ENCODE results near the gene NIPBL.
"Not testable (repeated sequence)": the region's sequence is repeated elsewhere in the genome, so short reads cannot be mapped to it uniquely, and the experiment has no call there.

Gene NIPBL

DNA sequence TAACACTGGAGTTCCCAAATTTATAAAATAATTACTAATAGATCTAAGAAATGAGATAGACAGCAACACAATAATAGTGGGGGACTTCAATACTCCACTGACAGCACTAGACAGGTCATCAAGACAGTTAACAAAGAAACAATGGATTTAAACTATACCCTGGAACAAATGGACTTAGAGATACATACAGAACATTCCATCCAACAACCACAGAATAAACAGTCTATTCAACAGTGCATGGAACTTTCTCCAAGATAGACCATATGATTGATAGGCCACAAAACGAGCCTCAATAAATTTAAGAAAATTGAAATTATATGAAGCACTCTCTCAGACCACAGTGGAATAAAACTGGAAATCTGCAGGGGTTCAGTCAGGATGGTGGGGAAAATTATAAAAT lies 209.5 kb downstream of the NIPBL start:
- not testable (repeated sequence) for DNase-seq (ENCODE audit: low spot score); FAIRE-seq

DNA sequence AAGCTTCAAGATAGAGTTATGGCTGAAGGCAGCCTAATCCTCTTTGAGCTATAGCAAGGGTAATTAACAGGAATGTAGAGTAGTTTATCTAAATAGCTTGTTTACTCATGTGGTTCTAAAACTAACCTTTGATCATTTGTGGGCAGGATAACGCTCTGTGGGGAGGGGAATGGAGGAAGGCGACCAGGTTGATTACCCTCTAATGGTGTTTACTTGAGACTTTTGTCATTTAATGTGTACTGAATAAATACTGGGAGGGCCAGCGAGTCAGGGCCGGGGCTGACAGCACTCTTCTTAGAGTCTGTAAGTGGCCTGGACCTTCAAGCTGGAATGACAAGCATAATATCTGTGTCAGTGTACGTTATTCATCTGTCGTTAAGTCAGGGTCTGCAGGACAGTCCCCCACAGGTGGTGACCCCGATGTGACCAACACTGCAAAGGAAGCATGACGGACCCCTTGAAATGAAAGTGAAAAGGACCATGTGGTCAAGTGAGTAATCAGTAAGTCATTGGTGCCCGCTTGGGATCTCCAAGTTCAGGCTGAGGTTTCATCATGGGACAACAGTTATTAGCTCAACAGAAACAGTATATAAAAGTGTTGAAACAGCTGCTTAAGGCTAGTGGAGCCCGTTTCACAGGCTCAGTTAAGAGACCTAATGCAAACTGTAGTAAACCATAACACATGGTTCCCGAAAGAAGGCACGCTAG lies 210.1 kb downstream of the NIPBL start:
- FAIRE-seq (peak; percentile 26), DNase-seq (ENCODE audit: low spot score) (peak; percentile 81)

DNA sequence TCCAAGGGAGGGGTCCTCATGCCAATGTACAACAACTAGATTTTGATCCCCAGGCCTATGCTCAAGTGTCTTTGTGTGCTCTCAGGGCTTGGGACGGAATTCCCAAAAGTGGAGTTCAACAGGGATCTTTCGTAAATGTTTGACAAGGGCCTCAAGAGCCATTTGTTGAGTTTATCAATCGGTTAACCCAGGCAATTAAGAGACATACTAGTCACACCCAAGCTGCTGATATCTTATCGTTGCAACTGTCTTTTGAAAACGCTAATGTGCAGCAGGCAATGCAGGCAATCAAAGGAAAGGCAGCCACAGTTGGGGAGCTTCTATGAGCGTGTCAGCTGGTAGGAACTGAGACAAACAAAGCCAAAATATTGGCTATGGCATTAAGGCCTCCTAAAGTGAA lies 211.4 kb downstream of the NIPBL start:
- no peak for DNase-seq (ENCODE audit: low spot score)
- FAIRE-seq, result no peak

DNA sequence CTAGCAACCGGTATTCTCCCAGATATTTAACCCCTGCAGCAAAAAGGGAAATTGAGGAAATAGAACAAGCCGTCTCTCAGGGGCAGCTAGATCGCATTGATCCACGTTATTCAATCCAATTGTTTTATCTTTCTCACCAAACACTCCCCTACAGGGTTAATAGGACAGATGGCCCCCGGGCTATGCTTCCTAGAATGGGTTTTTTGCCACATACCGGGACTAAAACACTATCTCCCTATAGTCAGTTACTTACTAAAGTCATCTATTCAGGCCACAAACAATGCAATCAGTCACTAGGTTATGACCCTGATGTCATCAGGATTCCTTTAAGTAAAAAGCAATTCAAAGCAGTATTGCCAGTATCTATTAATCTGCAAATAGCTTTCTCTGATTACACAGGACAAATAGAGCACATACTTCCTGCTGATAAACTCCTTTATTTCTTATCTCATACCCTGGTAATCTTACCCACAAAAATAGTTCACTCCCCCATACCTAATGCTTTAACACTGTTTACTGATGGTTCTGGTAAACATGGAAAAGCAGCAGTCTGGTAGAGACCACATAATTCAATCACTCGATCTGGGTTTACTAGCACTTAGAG lies 213.7 kb downstream of the NIPBL start:
- DNase-seq (ENCODE audit: low spot score), result no peak
- no peak for FAIRE-seq

DNA sequence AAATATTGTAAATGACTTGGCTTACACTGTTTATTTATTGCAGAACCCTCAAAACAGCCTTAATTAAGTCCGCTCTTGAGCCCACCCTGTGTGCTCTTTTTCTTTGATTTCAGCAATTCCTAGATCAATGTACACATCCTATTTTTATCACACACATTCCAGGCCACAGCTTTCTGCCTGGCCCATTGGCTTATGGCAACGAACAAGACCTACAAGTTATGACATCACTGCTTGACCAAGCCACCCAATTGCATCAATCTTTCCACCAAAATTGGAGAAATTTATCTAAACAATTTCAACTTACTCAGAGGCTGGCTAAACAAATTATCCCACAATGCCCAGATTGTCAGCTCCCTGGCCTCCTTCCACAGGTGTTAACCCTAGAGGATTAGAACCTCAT lies 214.2 kb downstream of the NIPBL start:
- DNase-seq (ENCODE audit: low spot score), result no peak
- no peak for FAIRE-seq

DNA sequence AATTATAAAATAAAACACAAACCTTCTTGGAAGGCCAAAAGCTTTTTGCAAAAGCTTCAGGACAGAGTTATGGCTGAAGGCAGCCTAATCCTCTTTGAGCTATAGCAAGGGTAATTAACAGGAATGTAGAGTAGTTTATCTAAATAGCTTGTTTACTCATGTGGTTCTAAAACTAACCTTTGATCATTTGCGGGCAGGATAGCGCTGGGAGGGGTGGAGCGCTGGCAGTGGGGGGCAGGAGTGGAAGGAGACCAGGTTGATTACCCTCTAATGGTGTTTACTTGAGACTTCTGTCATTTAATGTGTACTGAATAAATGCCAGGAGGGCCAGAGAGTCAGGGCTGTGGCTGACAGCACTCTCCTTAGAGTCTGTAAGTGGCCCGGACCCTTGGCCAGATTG lies 217.2 kb downstream of the NIPBL start:
- not testable (repeated sequence) for DNase-seq (ENCODE audit: low spot score); FAIRE-seq

DNA sequence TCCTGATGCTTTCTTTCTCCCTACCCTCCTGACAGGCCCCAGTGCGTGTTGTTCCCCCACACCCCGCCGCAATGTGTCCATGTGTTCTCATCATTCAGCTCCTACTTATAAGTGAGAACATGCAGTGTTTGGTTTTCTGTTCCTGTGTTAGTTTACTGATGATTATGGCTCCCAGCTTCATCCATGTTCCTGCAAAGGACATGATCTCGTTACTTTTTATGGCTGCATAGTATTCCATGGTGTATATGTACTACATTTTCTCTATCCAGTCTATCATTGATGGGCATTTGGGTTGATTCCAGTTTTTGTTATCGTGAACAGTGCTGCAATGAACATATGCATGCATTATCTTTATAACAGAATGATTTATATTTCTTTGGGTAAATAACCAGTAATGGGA lies 222.7 kb downstream of the NIPBL start:
- DNase-seq (ENCODE audit: low spot score); FAIRE-seq: not testable (repeated sequence)

DNA sequence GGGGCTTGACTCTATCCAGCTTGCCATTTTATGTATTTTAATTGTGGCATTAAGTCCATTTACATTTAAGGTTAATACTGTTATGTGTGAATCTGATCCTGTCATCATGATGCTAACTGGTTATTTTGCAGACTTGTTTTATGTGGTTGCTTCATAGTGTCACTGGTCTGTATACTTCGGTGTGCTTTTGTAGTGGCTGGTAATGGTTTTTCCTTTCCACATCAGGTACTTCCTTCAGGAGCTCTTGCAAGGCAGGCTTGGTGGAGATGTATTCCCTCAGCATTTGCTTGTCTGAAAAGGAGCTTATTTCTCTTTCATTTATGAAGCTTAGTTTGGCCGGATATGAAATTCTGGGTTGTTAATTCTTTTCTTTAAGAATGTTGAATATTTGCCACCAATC lies 226.7 kb downstream of the NIPBL start:
- no peak for FAIRE-seq
- no peak for DNase-seq (ENCODE audit: low spot score)

DNA sequence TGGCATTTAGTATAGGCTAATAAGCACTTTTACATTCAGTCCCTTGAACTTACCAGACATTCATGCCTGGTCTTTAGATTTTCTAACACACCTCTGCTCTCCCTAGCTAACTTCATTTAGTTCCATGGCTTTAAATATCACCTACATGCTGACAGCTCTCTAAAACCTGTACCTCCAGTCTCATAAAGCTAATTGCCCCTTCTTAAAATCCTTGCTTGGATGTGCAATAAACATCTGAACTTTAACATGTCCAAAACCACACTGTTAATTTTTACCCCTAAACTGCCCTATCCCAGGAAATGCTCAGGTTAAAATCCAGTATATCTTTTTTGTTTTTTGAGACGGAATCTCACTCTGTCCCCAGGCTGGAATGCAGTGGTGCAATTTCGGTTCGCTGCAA lies 232.8 kb downstream of the NIPBL start:
- DNase-seq (ENCODE audit: low spot score) (no peak), FAIRE-seq (no peak)

DNA sequence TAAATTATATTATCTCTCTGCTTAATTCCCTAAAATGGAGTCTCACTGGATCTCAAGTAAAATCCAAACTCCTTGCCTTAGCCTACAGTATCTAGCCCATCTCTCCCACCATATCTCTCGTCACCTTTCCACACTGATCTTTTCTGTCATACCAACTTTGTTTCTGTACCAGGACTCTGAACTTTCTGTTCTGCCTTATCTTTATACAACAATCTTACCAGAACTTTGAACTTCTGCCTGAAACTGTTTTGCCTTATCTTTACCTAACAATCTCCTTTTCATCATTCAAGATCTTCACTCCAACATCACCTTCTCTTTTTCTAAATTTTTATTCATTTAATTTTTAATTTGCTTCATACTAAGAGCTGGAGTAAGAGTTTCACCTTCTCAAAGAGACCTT lies 233.6 kb downstream of the NIPBL start:
- DNase-seq (ENCODE audit: low spot score), result no peak
- no peak for FAIRE-seq

DNA sequence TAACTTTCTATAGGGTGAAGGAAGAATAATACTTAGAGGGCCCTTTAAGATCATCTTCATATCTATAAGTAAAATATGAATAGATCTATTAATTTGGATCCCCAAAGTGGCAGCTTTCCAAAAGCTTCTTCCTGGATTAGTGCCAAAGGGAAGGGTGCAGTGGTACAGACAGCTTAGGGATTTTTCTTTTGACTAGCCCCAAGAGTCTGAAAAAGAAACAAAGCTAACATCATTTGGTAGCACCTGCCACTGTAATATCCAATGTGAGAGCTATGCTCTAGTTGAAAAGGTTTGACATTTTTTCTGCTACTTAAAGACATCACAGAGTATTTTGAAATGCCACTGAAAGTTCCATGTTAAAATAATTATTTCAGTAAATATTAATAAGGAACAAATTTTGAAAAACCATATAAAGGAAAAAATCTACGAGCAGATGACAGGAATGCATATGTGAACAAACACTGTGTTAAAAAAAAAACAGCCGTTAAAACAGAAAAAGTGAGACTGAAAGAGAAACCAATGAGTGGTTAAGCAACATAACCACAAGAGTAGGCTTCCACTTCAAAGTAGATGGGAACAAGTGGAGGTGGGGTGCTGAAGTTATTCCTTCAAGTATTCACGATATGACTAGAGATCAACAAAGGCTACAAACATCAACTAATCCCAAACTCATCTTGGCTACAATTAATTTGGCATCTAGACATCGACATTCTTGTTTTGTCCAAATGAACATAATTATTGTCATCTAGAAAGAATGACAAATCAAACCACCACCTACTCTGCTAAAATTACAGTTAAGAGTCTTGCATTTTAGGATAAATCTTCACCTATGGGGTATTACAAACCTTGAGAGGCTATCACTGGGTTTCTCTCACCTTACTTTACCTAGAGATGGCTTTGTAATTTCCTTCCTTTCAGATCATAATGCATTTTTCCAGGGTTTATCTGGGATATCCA lies 235.1 kb downstream of the NIPBL start:
- DNase-seq (ENCODE audit: low spot score) (no peak), FAIRE-seq (no peak)

DNA sequence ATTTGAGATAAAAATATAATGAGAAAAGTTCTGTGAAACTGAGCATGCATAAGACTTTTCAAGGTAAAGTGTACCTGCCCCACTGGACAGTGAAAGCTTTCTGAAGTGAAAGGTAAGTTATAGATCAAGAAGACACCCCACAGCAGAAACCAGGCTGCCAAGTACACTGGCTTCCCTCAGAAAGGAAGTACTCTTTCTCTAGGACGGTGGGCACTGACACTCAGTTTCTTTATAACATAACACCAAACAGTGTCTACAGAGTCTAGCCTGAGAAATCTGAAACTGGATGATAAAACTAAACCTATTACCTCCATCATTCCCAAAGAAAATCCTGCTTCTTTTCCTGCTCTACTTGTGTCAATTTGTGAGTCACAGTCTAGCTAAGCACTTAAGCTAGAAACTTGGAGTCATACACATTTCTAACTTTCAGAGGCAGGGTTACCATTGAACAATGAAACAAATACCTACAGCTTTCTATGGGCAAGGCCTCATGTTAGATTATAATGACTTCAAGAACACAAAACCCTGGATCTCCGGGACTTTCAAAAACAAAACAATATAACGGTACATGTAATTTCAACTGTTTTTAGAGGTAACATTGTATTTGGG lies 235.9 kb downstream of the NIPBL start:
- DNase-seq (ENCODE audit: low spot score) (no peak), FAIRE-seq (no peak)

Data from RCC 7860 (cell line).